Activated T-cell treated with anti-CD3 and anti-CD28 coated beads, Interleukin-2, amount 50 U/mL, for 4 hours (primary cell): ENCODE data around the gene ABAT. TPM values are rescaled to one million over a fixed set of nuclear protein-coding genes. Genes with fewer than 3 reads are reported as not detected.
"Not testable (repeated sequence)": the region's sequence is repeated elsewhere in the genome, so short reads cannot be mapped to it uniquely, and the experiment has no call there.

Source experiments
- ATAC-seq, 2 donors: fragments of 200-7000 bp; cut with Tn5 transposase; one replicate each; pipeline ENCODE4 v1.10.0; 2021
- DNase-seq: peaks from one replicate; pipeline ENCODE4 v3.0.0-alpha.2; 2020
- H3K27me3 Mint-ChIP-seq: one replicate; pipeline ENCODE4 v1.8.0; 2021; ENCODE audit warnings: low read depth, mixed read lengths
- H3K36me3 Mint-ChIP-seq: one replicate; pipeline ENCODE4 v1.8.0; 2022; ENCODE audit warnings: mixed read lengths; ENCODE audit not compliant: insufficient read depth
- H3K4me1 Mint-ChIP-seq: one replicate; pipeline ENCODE4 v1.8.0; 2021; ENCODE audit warnings: low read depth, mixed read lengths
- H3K4me3 Mint-ChIP-seq: one replicate; pipeline ENCODE4 v1.8.0; 2021; ENCODE audit warnings: mild to moderate bottlenecking, moderate library complexity, mixed read lengths
- H3K9me3 Mint-ChIP-seq: one replicate; pipeline ENCODE4 v1.8.0; 2021; ENCODE audit warnings: mixed read lengths
- total RNA-seq, 3 donors: library from RNA; stranded (reverse); gene quantifications; one replicate each; pipeline ENCODE4 v1.2.1, GENCODE V29; 2021

ABAT gene
- total RNA-seq, 3 donors from 2014 or later, result 3.4 to 6.4 (median 4.5) TPM

GRCh38 chr16:8683640-8684039 lies 9.2 kb downstream of the ABAT start:
- H3K4me1 Mint-ChIP-seq, result peaks cover 3% of the 10 kb centered on the region
- DNase-seq, result no peak
- H3K4me3 Mint-ChIP-seq, result no peak overlapping the region
- peaks cover 22% of the 10 kb centered on the region for H3K36me3 Mint-ChIP-seq
- ATAC-seq, result no peak
- H3K27me3 Mint-ChIP-seq, result no peaks in the 10 kb centered on the region
- peaks cover 8% of the 10 kb centered on the region for H3K9me3 Mint-ChIP-seq

GRCh38 chr16:8685617-8686016 lies 11.2 kb downstream of the ABAT start:
- Mint-ChIP-seq H3K4me3 (no peak overlapping the region), H3K36me3 (peaks cover 28% of the 10 kb centered on the region), H3K4me1 (no peaks in the 10 kb centered on the region), H3K9me3 (peaks cover 13% of the 10 kb centered on the region), H3K27me3 (no peaks in the 10 kb centered on the region)
- ATAC-seq (no peak), DNase-seq (no peak)

- Mint-ChIP-seq H3K36me3 (peaks cover 30% of the 10 kb centered on the region), H3K4me1 (no peaks in the 10 kb centered on the region), H3K9me3 (peaks cover 14% of the 10 kb centered on the region), H3K27me3 (no peaks in the 10 kb centered on the region), H3K4me3 (no peak overlapping the region)
- no peak for DNase-seq
- ATAC-seq, result no peak
Measured at GRCh38 chr16:8686031-8686621, 11.7 kb downstream of the ABAT start.

GRCh38 chr16:8686879-8687278 lies 12.5 kb downstream of the ABAT start:
- no peaks in the 10 kb centered on the region for H3K27me3 Mint-ChIP-seq
- H3K36me3 Mint-ChIP-seq, result peaks cover 30% of the 10 kb centered on the region
- no peak overlapping the region for H3K4me3 Mint-ChIP-seq
- H3K9me3 Mint-ChIP-seq, result peaks cover 14% of the 10 kb centered on the region
- H3K4me1 Mint-ChIP-seq, result no peaks in the 10 kb centered on the region
- ATAC-seq (no peak), DNase-seq (no peak)

GRCh38 chr16:8689686-8690085 lies 15.3 kb downstream of the ABAT start:
- H3K4me3 Mint-ChIP-seq, result no peak overlapping the region
- H3K27me3 Mint-ChIP-seq, result no peaks in the 10 kb centered on the region
- peaks cover 14% of the 10 kb centered on the region for H3K9me3 Mint-ChIP-seq
- ATAC-seq, result no peak
- peaks cover 22% of the 10 kb centered on the region for H3K36me3 Mint-ChIP-seq
- no peak for DNase-seq
- H3K4me1 Mint-ChIP-seq, result no peaks in the 10 kb centered on the region

GRCh38 chr16:8691728-8692127 lies 17.3 kb downstream of the ABAT start:
- H3K4me1 Mint-ChIP-seq, result no peaks in the 10 kb centered on the region

GRCh38 chr16:8694795-8695728 lies 20.6 kb downstream of the ABAT start:
- Mint-ChIP-seq H3K27me3 (no peaks in the 10 kb centered on the region), H3K4me1 (no peaks in the 10 kb centered on the region), H3K9me3 (peaks cover 7% of the 10 kb centered on the region), H3K36me3 (peaks cover 18% of the 10 kb centered on the region), H3K4me3 (no peak overlapping the region)
- no peak for DNase-seq
- ATAC-seq, result no peak

More at GRCh38 chr16:8691728-8692127, 17.3 kb downstream of the ABAT start:
- H3K36me3 Mint-ChIP-seq, result peaks cover 20% of the 10 kb centered on the region
- H3K9me3 Mint-ChIP-seq, result peaks cover 14% of the 10 kb centered on the region
- DNase-seq, result no peak
- H3K4me3 Mint-ChIP-seq, result no peak overlapping the region
- no peaks in the 10 kb centered on the region for H3K27me3 Mint-ChIP-seq
- no peak for ATAC-seq

- ATAC-seq, result no peak
- peaks cover 11% of the 10 kb centered on the region for H3K36me3 Mint-ChIP-seq
- H3K4me1 Mint-ChIP-seq, result no peaks in the 10 kb centered on the region
- H3K27me3 Mint-ChIP-seq, result no peaks in the 10 kb centered on the region
- no peaks in the 10 kb centered on the region for H3K9me3 Mint-ChIP-seq
- no peak overlapping the region for H3K4me3 Mint-ChIP-seq
- no peak for DNase-seq
Measured at GRCh38 chr16:8696880-8697279, 22.5 kb downstream of the ABAT start.

GRCh38 chr16:8697965-8698364 lies 23.5 kb downstream of the ABAT start:
- Mint-ChIP-seq H3K27me3 (no peaks in the 10 kb centered on the region), H3K4me1 (no peaks in the 10 kb centered on the region), H3K36me3 (peaks cover 13% of the 10 kb centered on the region), H3K9me3 (no peaks in the 10 kb centered on the region), H3K4me3 (no peak overlapping the region)
- ATAC-seq (no peak), DNase-seq (no peak)

GRCh38 chr16:8703693-8704092 lies 29.3 kb downstream of the ABAT start:
- H3K4me3 Mint-ChIP-seq, result no peak overlapping the region
- DNase-seq (no peak), ATAC-seq (no peak)
- peaks cover 6% of the 10 kb centered on the region for H3K36me3 Mint-ChIP-seq
- H3K4me1 Mint-ChIP-seq, result no peaks in the 10 kb centered on the region
- no peaks in the 10 kb centered on the region for H3K9me3 Mint-ChIP-seq
- no peaks in the 10 kb centered on the region for H3K27me3 Mint-ChIP-seq

GRCh38 chr16:8704098-8704497 lies 29.7 kb downstream of the ABAT start:
- no peak overlapping the region for H3K4me3 Mint-ChIP-seq
- H3K27me3 Mint-ChIP-seq, result no peaks in the 10 kb centered on the region
- peaks cover 3% of the 10 kb centered on the region for H3K36me3 Mint-ChIP-seq
- no peaks in the 10 kb centered on the region for H3K9me3 Mint-ChIP-seq
- no peak for DNase-seq
- no peaks in the 10 kb centered on the region for H3K4me1 Mint-ChIP-seq
- ATAC-seq, result no peak

GRCh38 chr16:8705100-8705822 lies 30.8 kb downstream of the ABAT start:
- H3K36me3 Mint-ChIP-seq, result not testable (repeated sequence)

GRCh38 chr16:8708536-8708935 lies 34.1 kb downstream of the ABAT start:
- Mint-ChIP-seq H3K36me3 (peaks cover 8% of the 10 kb centered on the region), H3K9me3 (no peaks in the 10 kb centered on the region), H3K27me3 (no peaks in the 10 kb centered on the region), H3K4me3 (no peak overlapping the region), H3K4me1 (peaks cover 3% of the 10 kb centered on the region)
- ATAC-seq, result no peak
- no peak for DNase-seq

More at GRCh38 chr16:8705100-8705822, 30.8 kb downstream of the ABAT start:
- H3K4me1 Mint-ChIP-seq, H3K9me3 Mint-ChIP-seq, ATAC-seq, H3K27me3 Mint-ChIP-seq, H3K4me3 Mint-ChIP-seq, DNase-seq: not testable (repeated sequence)

GRCh38 chr16:8712589-8713361 lies 38.4 kb downstream of the ABAT start:
- peaks cover 4% of the 10 kb centered on the region for H3K9me3 Mint-ChIP-seq
- H3K36me3 Mint-ChIP-seq, result peaks cover 25% of the 10 kb centered on the region
- H3K4me1 Mint-ChIP-seq, result peaks cover 3% of the 10 kb centered on the region
- DNase-seq, result no peak
- no peaks in the 10 kb centered on the region for H3K27me3 Mint-ChIP-seq
- no peak overlapping the region for H3K4me3 Mint-ChIP-seq
- no peak for ATAC-seq
